Heart left ventricle (tissue), 16 donors: ENCODE measurements around the gene HGFAC. TPM values are rescaled to one million over a fixed set of nuclear protein-coding genes. Genes with fewer than 3 reads are reported as not detected.

ENCODE experiments used
- ATAC-seq, 4 donors: fragments of 200-7000 bp; cut with Tn5 transposase; one replicate each; pipeline ENCODE4 v1.9.1; 2020 to 2022; ENCODE audit warnings: moderate library complexity in 4 of 4, mild to moderate bottlenecking in 3 of 4, moderate number of reproducible peaks in 1 of 4
- DNase-seq, 5 donors: peaks; one replicate each; pipeline ENCODE4 v3.0.0-alpha.2; 2020
- H3K27ac ChIP-seq, 12 donors: fragments of 200-600 bp; sonication (generic) in 4 of 12; one replicate each; pipeline versions ENCODE4 v1.5.0 to v1.8.0; 2016 to 2022; ENCODE audit warnings: mild to moderate bottlenecking in 2 of 12
- H3K27me3 ChIP-seq, 9 donors: fragments of 200-600 bp; sonication (generic) in 2 of 9; one replicate each; pipeline versions ENCODE4 v1.5.1 to v1.8.0; 2016 to 2022; ENCODE audit warnings: mild to moderate bottlenecking in 3 of 9
- H3K36me3 ChIP-seq, 9 donors: fragments of 200-600 bp; sonication (generic) in 2 of 9; one replicate each; pipeline versions ENCODE4 v1.5.0 to v1.8.0; 2018 to 2022; ENCODE audit warnings: mild to moderate bottlenecking in 2 of 9
- H3K4me1 ChIP-seq, 12 donors: fragments of 200-600 bp; sonication (generic) in 4 of 12; one replicate each; pipeline versions ENCODE4 v1.5.0 to v1.8.0; 2016 to 2022; ENCODE audit warnings: mild to moderate bottlenecking in 3 of 12
- H3K4me3 ChIP-seq, 12 donors: fragments of 200-600 bp; sonication (generic) in 4 of 12; one replicate each; pipeline versions ENCODE4 v1.5.0 to v1.8.0; 2017 to 2022; ENCODE audit warnings: mild to moderate bottlenecking in 9 of 12, moderate library complexity in 4 of 12
- H3K9me3 ChIP-seq, 12 donors: fragments of 200-600 bp; sonication (generic) in 4 of 12; one replicate each; pipeline versions ENCODE4 v1.5.0 to v1.8.0; 2016 to 2022; ENCODE audit warnings: mild to moderate bottlenecking in 1 of 12
- CTCF ChIP-seq, 12 donors: fragments of 200-600 bp; sonication (generic) in 4 of 12; IDR thresholded peaks; one replicate each; pipeline versions ENCODE4 v1.5.0 to v1.8.0; 2018 to 2022; ENCODE audit warnings: antibody characterized with exemption in 12 of 12, mild to moderate bottlenecking in 5 of 12
- POLR2A ChIP-seq, 2 donors: fragments of 450-650 bp; IDR thresholded peaks; one replicate each; pipeline ENCODE4 v1.6.1; 2017; ENCODE audit warnings: antibody characterized with exemption in 2 of 2, mild to moderate bottlenecking in 2 of 2, moderate library complexity in 2 of 2
- WGBS, 4 donors: extraction: QIAGEN DNeasy Blood & Tissue Kit in 2 of 4; methylation state at CpG; one replicate each; pipeline versions ENCODE4 v1.1.5 to v1.1.7; 2013 to 2018; 5-methylcytosine and 5-hydroxymethylcytosine counted together
- intact Hi-C, 10 donors: fragments of 100-400 bp; cut with DNase I; formaldehyde crosslinking; loops; one replicate each; pipeline versions ENCODE4 v1.11.1 to v1.14.2; 2022
- polyA plus RNA-seq, 2 donors: library from polyadenylated mRNA; stranded (reverse); fragments of 200-250 nt; gene quantifications; one replicate each; pipeline ENCODE4 v1.2.3, GENCODE V29; 2013
- total RNA-seq, 9 donors: library from RNA; depleted of rRNA in 2 of 9; stranded (reverse); fragments of >200 nt in 2 of 9; fragmentation: NEBNext Ultra II Directional in 3 of 9; extraction: Animal tissue kit (Norgen Biotek cat#: 25700) in 3 of 9; gene quantifications; one replicate each; pipeline versions ENCODE4 v1.1.0 to v1.2.4, GENCODE V29; 2016 to 2023
- donor health status: ischemic (EF 13 %, LVEDD 7.1; RV severe dilation, severe dysfunction).
- donor health status: healthy with polysubstance abuse.
- donor health status: DM: no; HTN: yes; CAD: no.
- donor health status: DM: no; HTN: no; CAD: no.
- donor health status: ischemic (EF 25% LVEDD 6.9; RV normal size, moderate dysfunction).
- donor health status: ischemic (EF 25% LVEDD 5.7; RV mildly dilated, moderate dysfunction).
- donor health status: healthy.
- donor health status: DM: yes; HTN: yes; CAD: no.
- donor health status: ischemic (EF 35%, LVEDD 5.7; RV mildly dilated, moderate dysfunction).
- donor health status: nonischemic (EF 11% LVEDD 7.7; RV severe dilation, severe dysfunction).
- donor health status: DM: yes; HTN: yes; CAD: no.
- donor health status: PGD.
- donor health status: ischemic (EF 29% LVEDD 5.4; RV normal size, mild dysfunction).
- donor health status: nonischemic (EF 23%, LVEDD 6.1; RV moderate dilation, normal function).

HGFAC gene
- total and polyA plus RNA-seq, 11 donors: 0.11 to 0.73 (median 0.47) TPM; not detected in 4

- H3K27me3 ChIP-seq: no peaks in the 10 kb centered on the region
- H3K9me3 ChIP-seq: no peaks in the 10 kb centered on the region
- H3K4me1 ChIP-seq: no peaks in the 10 kb centered on the region
- H3K4me3 ChIP-seq: no peak overlapping the region
- TF ChIP-seq CTCF (IDR thresholded peaks at IDR 0.05): no peak
- TF ChIP-seq POLR2A (IDR thresholded peaks at IDR 0.05): no peak
- peaks cover 0 to 39% (median 23%) of the 10 kb centered on the region in 9 donors for H3K36me3 ChIP-seq
- WGBS, 4 donors: 71 to 88% (median 76%) methylated on average over 4 to 21 of the region's 21 CpGs
- ATAC-seq: no peak
- intact Hi-C loops: loop anchor here in 1 of 10 donors (2.0 kb wide), 1 partner anchor 42 kb away; no protein-coding TSS in a partner anchor
- DNase-seq: no peak
- H3K27ac ChIP-seq: no peak overlapping the region
Observed at GRCh38 chr4:3430524-3430923, 11.2 kb upstream of the HGFAC start.

GRCh38 chr4:3431446-3431993, 10.2 kb upstream of the HGFAC start:
- H3K36me3 ChIP-seq: peaks cover 0 to 36% (median 23%) of the 10 kb centered on the region in 9 donors
- 83 to 90% (median 87%) methylated on average over 16 to 28 of the region's 28 CpGs for WGBS, 4 donors
- no peak overlapping the region for H3K27ac ChIP-seq
- intact Hi-C loops: loop anchor here in 1 of 10 donors (2.0 kb wide), 1 partner anchor 43 kb away; no protein-coding TSS in a partner anchor
- ATAC-seq: no peak
- H3K4me3 ChIP-seq: no peak overlapping the region
- no peaks in the 10 kb centered on the region for H3K9me3 ChIP-seq
- H3K27me3 ChIP-seq: no peaks in the 10 kb centered on the region
- DNase-seq: no peak
- no peak for TF ChIP-seq POLR2A (IDR thresholded peaks at IDR 0.05)
- TF ChIP-seq CTCF (IDR thresholded peaks at IDR 0.05): no peak
- H3K4me1 ChIP-seq: no peaks in the 10 kb centered on the region

- Histone ChIP-seq H3K27ac (no peak overlapping the region), H3K36me3 (peaks cover 0 to 32% (median 23%) of the 10 kb centered on the region in 9 donors), H3K27me3 (no peaks in the 10 kb centered on the region), H3K4me1 (no peaks in the 10 kb centered on the region), H3K4me3 (no peak overlapping the region), H3K9me3 (no peaks in the 10 kb centered on the region)
- ATAC-seq (no peak), DNase-seq (peak in 1 of 5 donors; percentile 52)
- intact Hi-C loops: no loop called here
- WGBS, 4 donors: 92 to 95% (median 94%) methylated on average over 13 to 16 of the region's 16 CpGs
- TF ChIP-seq POLR2A (IDR thresholded peaks at IDR 0.05) (no peak), CTCF (IDR thresholded peaks at IDR 0.05) (no peak)
Observed at GRCh38 chr4:3432381-3432790, 9.4 kb upstream of the HGFAC start.

GRCh38 chr4:3433138-3433869, 8.5 kb upstream of the HGFAC start:
- no peak for TF ChIP-seq CTCF (IDR thresholded peaks at IDR 0.05)
- WGBS, 4 donors: 91 to 95% (median 94%) methylated on average over 29 to 32 of the region's 32 CpGs
- Histone ChIP-seq H3K27me3 (no peaks in the 10 kb centered on the region), H3K27ac (no peak overlapping the region), H3K36me3 (peaks cover 0 to 29% (median 18%) of the 10 kb centered on the region in 9 donors), H3K4me3 (no peak overlapping the region), H3K4me1 (no peaks in the 10 kb centered on the region), H3K9me3 (no peaks in the 10 kb centered on the region)
- intact Hi-C loops: no loop called here
- no peak for ATAC-seq
- DNase-seq: peak in 1 of 5 donors; percentile 57
